HepG2 (cell line): ENCODE data around the gene MAP3K2. TPM values are rescaled to one million over a fixed set of nuclear protein-coding genes. Genes with fewer than 3 reads are reported as not detected.

Source experiments
- ARID4A ChIP-seq: sonication (generic); formaldehyde crosslinking; IDR thresholded peaks from 2 replicates; pipeline ENCODE4 v1.5.0; 2020; ENCODE audit warnings: mild to moderate bottlenecking, missing genetic modification reagents, borderline replicate concordance
- NCOA2 ChIP-seq: sonication (generic); formaldehyde crosslinking; IDR thresholded peaks from 2 replicates; pipeline ENCODE4 v1.8.0; 2022; ENCODE audit warnings: inconsistent platforms
- SNAPC2 ChIP-seq: sonication (generic); formaldehyde crosslinking; IDR thresholded peaks from 2 replicates; pipeline ENCODE4 v1.8.1; 2022; ENCODE audit warnings: mild to moderate bottlenecking, missing genetic modification reagents
- STAG1 ChIP-seq: sonication (generic); formaldehyde crosslinking; IDR thresholded peaks from 2 replicates; pipeline ENCODE4 v1.4.0; 2020; ENCODE audit warnings: missing genetic modification reagents
- TBX2 ChIP-seq: sonication (generic); formaldehyde crosslinking; IDR thresholded peaks from 2 replicates; pipeline ENCODE4 v1.5.0; 2020; ENCODE audit warnings: missing genetic modification reagents, mild to moderate bottlenecking, borderline replicate concordance
- YEATS2 ChIP-seq: sonication (generic); formaldehyde crosslinking; IDR thresholded peaks from 2 replicates; pipeline ENCODE4 v1.4.0; 2020; ENCODE audit warnings: missing genetic modification reagents, borderline replicate concordance
- ZBTB44 ChIP-seq: sonication (generic); formaldehyde crosslinking; IDR thresholded peaks from 2 replicates; pipeline ENCODE4 v1.4.0; 2020; ENCODE audit warnings: missing genetic modification reagents
- ZEB1 ChIP-seq: IDR thresholded peaks from 2 replicates; pipeline ENCODE4 v1.6.1; 2012; ENCODE audit warnings: mild to moderate bottlenecking, low read depth, inconsistent platforms; ENCODE audit not compliant: insufficient replicate concordance
- ZNF318 ChIP-seq: sonication (generic); formaldehyde crosslinking; IDR thresholded peaks from 2 replicates; pipeline ENCODE4 v1.4.0; 2020; ENCODE audit warnings: mild to moderate bottlenecking, missing genetic modification reagents
- ZNF484 ChIP-seq: sonication (generic); formaldehyde crosslinking; IDR thresholded peaks from 2 replicates; pipeline ENCODE4 v1.5.1; 2020; ENCODE audit warnings: mild to moderate bottlenecking, low read depth, missing genetic modification reagents, borderline replicate concordance
- ZNF556 ChIP-seq: sonication (generic); formaldehyde crosslinking; IDR thresholded peaks from 2 replicates; pipeline ENCODE4 v1.4.0; 2020; ENCODE audit warnings: mild to moderate bottlenecking, missing genetic modification reagents, borderline replicate concordance
- ZNF564 ChIP-seq: sonication (generic); formaldehyde crosslinking; IDR thresholded peaks from 2 replicates; pipeline ENCODE4 v1.8.1; 2023; ENCODE audit warnings: mild to moderate bottlenecking, missing genetic modification reagents
- polyA plus RNA-seq, 8 experiments: library from polyadenylated mRNA; depleted of rRNA in 3 of 8; stranded (reverse) in 7 of 8; unstranded in 1 of 8; fragments of >200 nt; fragmentation: Illumina TruSeq in 4 of 8; extraction: Trizol in 4 of 8; gene quantifications; 2 replicates each; pipeline versions ENCODE4 v1.2.1 to v1.2.3, GENCODE V29; 2011 to 2016; ENCODE audit warnings: low read depth in 4 of 8, missing spikeins in 1 of 8, mixed read lengths in 1 of 8; ENCODE audit not compliant: insufficient read depth in 1 of 8
- total RNA-seq, 5 experiments: library from RNA; depleted of rRNA; stranded (reverse); fragments of >200 nt; fragmentation: Illumina TruSeq; extraction: Trizol; gene quantifications; 2 replicates each; pipeline ENCODE4 v1.2.3, GENCODE V29; 2016; ENCODE audit warnings: low read depth in 1 of 5

Gene MAP3K2
- total and polyA plus RNA-seq, 2 of the 13 experiments (the other 11 are each of a cell fraction or from before 2014, with no cell fraction given): 12.2 to 37.2 TPM

GRCh38 chr2:127414638-127415592, 27.1 kb upstream of the MAP3K2 start (continued):
- TF ChIP-seq ZNF318 (CRISPR knock-in tag) (0 out of 2 replicates have a peak, but pooled peaks have one; percentile 53), ZEB1 (no peak), TBX2 (0 out of 2 replicates have a peak, but pooled peaks have one; percentile 47), SNAPC2 (CRISPR knock-in tag) (peak; percentile 76), ZNF484 (CRISPR knock-in tag) (no peak), NCOA2 (CRISPR knock-in tag) (peak; percentile 79), YEATS2 (CRISPR knock-in tag) (peak; percentile 37; the same call in 1 of the 2 replicates), ZBTB44 (CRISPR knock-in tag) (no peak), ZNF556 (CRISPR knock-in tag) (peak; percentile 70; the same call in 1 of the 2 replicates), STAG1 (CRISPR knock-in tag) (no peak), ARID4A (CRISPR knock-in tag) (peak; percentile 21; the same call in 1 of the 2 replicates), ZNF564 (CRISPR knock-in tag) (0 out of 2 replicates have a peak, but pooled peaks have one; percentile 42)
